Thyroid gland (tissue), 4 donors: ENCODE results near the gene KRT14. TPM values are rescaled to one million over a fixed set of nuclear protein-coding genes. Genes with fewer than 3 reads are reported as not detected.

ENCODE experiments used
- DNase-seq, 2 donors: peaks; one replicate each; pipeline ENCODE4 v3.0.0-alpha.2; 2019
- H3K27ac ChIP-seq, 3 donors: fragments of 200-600 bp; sonication (generic); 1 replicate in 2 of 3; 2 replicates in 1 of 3; pipeline ENCODE4 v1.5.1; 2016 to 2019; ENCODE audit warnings: mild to moderate bottlenecking in 1 of 3, moderate library complexity in 1 of 3
- H3K27me3 ChIP-seq: fragments of 200-600 bp; sonication (generic); one replicate; pipeline ENCODE4 v1.5.1; 2019
- H3K36me3 ChIP-seq, 2 donors: fragments of 200-600 bp; sonication (generic); one replicate each; pipeline ENCODE4 v1.5.1; 2016 to 2019
- H3K4me1 ChIP-seq, 2 donors: fragments of 200-600 bp; sonication (generic); one replicate each; pipeline ENCODE4 v1.5.1; 2017 to 2019
- H3K4me3 ChIP-seq, 3 donors: fragments of 200-600 bp; sonication (generic); replicated peaks in 1 of 3; 1 replicate in 2 of 3; 2 replicates in 1 of 3; pipeline ENCODE4 v1.5.1; 2016; ENCODE audit warnings: mild to moderate bottlenecking in 1 of 3
- H3K9me3 ChIP-seq: fragments of 200-600 bp; sonication (generic); one replicate; pipeline ENCODE4 v1.5.1; 2017
- POLR2A ChIP-seq, 2 donors: fragments of 450-650 bp; IDR thresholded peaks; one replicate each; pipeline ENCODE4 v1.6.1; 2017; ENCODE audit warnings: antibody characterized with exemption in 2 of 2, mild to moderate bottlenecking in 2 of 2, moderate library complexity in 1 of 2
- WGBS, 2 donors: methylation state at CpG; one replicate each; pipeline ENCODE4 v1.1.5; 2017; 5-methylcytosine and 5-hydroxymethylcytosine counted together
- intact Hi-C: fragments of 100-400 bp; cut with DNase I; formaldehyde crosslinking; loops from one replicate; pipeline ENCODE4 v1.15.1; 2023
- total RNA-seq, 4 donors: library from RNA; depleted of rRNA; stranded (reverse); fragments of >200 nt; gene quantifications; one replicate each; pipeline ENCODE4 v1.2.3, GENCODE V29; 2016
- TF ChIP-seq, protein P1 (sequence below), 6 experiments: fragments of 200-600 bp in 3 of 6; fragments of 450-650 bp in 3 of 6; sonication (generic) in 3 of 6; IDR thresholded peaks; one replicate each; pipeline ENCODE4 v1.5.1; 2016 to 2019; ENCODE audit warnings: antibody characterized with exemption in 6 of 6, mild to moderate bottlenecking in 2 of 6, inconsistent platforms in 1 of 6, moderate library complexity in 1 of 6

Gene KRT14
- total RNA-seq, 4 donors from 2014 or later, result 0.22 to 12.4 TPM; not detected in 2

DNA sequence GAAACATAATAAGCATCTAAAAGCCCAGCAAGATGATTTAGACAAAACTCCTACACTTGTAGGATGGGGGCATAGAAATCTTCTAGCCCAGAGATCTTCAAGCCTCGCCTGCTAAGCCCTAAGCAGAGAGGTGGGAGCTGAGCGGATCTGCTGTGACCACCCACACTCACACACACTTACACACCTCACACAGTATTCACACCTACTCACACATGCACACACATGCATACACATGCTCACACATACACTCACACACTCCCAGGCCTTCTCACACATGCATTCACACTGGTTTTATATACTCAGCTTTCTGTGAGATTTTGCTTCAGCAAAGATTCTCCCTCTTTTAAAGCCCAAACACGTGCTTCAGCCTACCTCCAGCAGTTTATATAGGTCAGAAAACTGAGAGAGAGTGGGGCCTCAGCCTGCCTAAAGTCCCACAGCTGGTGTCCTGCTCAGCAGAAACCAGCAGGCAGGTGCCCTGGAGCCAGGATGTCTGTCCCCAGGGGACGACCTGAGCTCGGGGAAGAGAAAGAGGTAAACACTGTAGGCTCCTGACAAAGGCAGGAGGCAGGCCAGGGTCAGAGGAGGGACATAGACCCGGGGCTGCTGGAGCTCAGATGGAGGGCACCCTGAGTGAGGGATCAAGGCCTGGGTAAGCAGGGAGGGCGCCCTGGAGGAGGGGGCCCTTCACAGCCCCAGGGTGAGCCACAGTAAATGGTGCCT lies 46.6 kb downstream of the KRT14 start:
- no peak for DNase-seq
- intact Hi-C loops, result no loop called here
- 60 to 73% methylated on average over 7 of the region's 7 CpGs for WGBS, 2 donors

GRCh38 chr17:41539071-41539492 lies 47.6 kb downstream of the KRT14 start:
- no peak for DNase-seq
- TF ChIP-seq POLR2A (IDR thresholded peaks at IDR 0.05), result no peak
- TF ChIP-seq, protein P1, sequence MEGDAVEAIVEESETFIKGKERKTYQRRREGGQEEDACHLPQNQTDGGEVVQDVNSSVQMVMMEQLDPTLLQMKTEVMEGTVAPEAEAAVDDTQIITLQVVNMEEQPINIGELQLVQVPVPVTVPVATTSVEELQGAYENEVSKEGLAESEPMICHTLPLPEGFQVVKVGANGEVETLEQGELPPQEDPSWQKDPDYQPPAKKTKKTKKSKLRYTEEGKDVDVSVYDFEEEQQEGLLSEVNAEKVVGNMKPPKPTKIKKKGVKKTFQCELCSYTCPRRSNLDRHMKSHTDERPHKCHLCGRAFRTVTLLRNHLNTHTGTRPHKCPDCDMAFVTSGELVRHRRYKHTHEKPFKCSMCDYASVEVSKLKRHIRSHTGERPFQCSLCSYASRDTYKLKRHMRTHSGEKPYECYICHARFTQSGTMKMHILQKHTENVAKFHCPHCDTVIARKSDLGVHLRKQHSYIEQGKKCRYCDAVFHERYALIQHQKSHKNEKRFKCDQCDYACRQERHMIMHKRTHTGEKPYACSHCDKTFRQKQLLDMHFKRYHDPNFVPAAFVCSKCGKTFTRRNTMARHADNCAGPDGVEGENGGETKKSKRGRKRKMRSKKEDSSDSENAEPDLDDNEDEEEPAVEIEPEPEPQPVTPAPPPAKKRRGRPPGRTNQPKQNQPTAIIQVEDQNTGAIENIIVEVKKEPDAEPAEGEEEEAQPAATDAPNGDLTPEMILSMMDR (IDR thresholded peaks at IDR 0.05), result no peak
- no peak overlapping the region for H3K27ac ChIP-seq
- H3K4me1 ChIP-seq, result no peaks in the 10 kb centered on the region
- H3K9me3 ChIP-seq, result no peaks in the 10 kb centered on the region
- no peaks in the 10 kb centered on the region for H3K36me3 ChIP-seq
- H3K4me3 ChIP-seq, result no peak overlapping the region
- WGBS, 2 donors, result 73 to 85% methylated on average over 2 to 5 of the region's 5 CpGs
- intact Hi-C loops, result no loop called here
- H3K27me3 ChIP-seq, result no peaks in the 10 kb centered on the region

More for the DNA sequence above, 46.6 kb downstream of the KRT14 start:
- Histone ChIP-seq H3K4me3 (no peak overlapping the region), H3K36me3 (no peaks in the 10 kb centered on the region), H3K27ac (no peak overlapping the region), H3K27me3 (no peaks in the 10 kb centered on the region), H3K4me1 (no peaks in the 10 kb centered on the region), H3K9me3 (no peaks in the 10 kb centered on the region)
- TF ChIP-seq, protein P1 (IDR thresholded peaks at IDR 0.05), result no peak
- TF ChIP-seq POLR2A (IDR thresholded peaks at IDR 0.05), result no peak

DNA sequence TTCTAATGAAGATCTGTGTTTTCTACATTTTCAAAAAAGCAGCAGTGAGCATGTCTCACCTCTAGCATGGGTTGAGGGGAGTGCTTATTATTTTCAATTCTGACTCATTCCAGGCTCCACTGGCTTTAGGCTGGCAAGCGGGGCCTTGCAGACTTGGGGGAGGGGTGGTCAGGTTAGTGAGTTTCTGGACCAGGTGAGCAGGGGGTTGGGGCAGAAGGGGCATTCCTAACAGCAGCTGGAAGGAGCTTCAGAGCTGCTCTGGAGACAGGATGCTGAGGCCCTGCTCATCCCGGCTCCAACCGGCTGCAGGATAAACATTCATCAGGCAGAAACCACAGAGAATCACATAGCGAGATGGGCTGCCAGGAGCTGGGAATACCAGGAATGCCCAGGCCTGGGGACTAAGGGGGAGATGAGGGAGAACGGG lies 48.1 kb downstream of the KRT14 start:
- Histone ChIP-seq H3K4me1 (no peaks in the 10 kb centered on the region), H3K27me3 (no peaks in the 10 kb centered on the region), H3K27ac (no peak overlapping the region), H3K9me3 (no peaks in the 10 kb centered on the region), H3K36me3 (no peaks in the 10 kb centered on the region), H3K4me3 (no peak overlapping the region)
- no peak for TF ChIP-seq POLR2A (IDR thresholded peaks at IDR 0.05)
- TF ChIP-seq, protein P1 (IDR thresholded peaks at IDR 0.05), result no peak
- 68 to 80% methylated on average over 5 of the region's 5 CpGs for WGBS, 2 donors
- intact Hi-C loops, result no loop called here
- no peak for DNase-seq

- Histone ChIP-seq H3K27ac (no peak overlapping the region), H3K36me3 (no peaks in the 10 kb centered on the region), H3K4me3 (no peak overlapping the region), H3K9me3 (no peaks in the 10 kb centered on the region), H3K27me3 (no peaks in the 10 kb centered on the region), H3K4me1 (no peaks in the 10 kb centered on the region)
- intact Hi-C loops, result no loop called here
- no peak for DNase-seq
- TF ChIP-seq, protein P1 (IDR thresholded peaks at IDR 0.05), result no peak
- TF ChIP-seq POLR2A (IDR thresholded peaks at IDR 0.05), result no peak
- WGBS, 2 donors, result 86 to 92% methylated on average over 9 of the region's 9 CpGs
These were observed 48.7 kb downstream of the KRT14 start for GRCh38 chr17:41537990-41538389.

- 89 to 92% methylated on average over 7 of the region's 7 CpGs for WGBS, 2 donors
- no peaks in the 10 kb centered on the region for H3K9me3 ChIP-seq
- DNase-seq, result no peak
- H3K36me3 ChIP-seq, result no peaks in the 10 kb centered on the region
- no peaks in the 10 kb centered on the region for H3K27me3 ChIP-seq
- intact Hi-C loops, result no loop called here
- H3K4me1 ChIP-seq, result no peaks in the 10 kb centered on the region
- TF ChIP-seq, protein P1 (IDR thresholded peaks at IDR 0.05), result no peak
- no peak for TF ChIP-seq POLR2A (IDR thresholded peaks at IDR 0.05)
- H3K27ac ChIP-seq, result no peak overlapping the region
- H3K4me3 ChIP-seq, result no peak overlapping the region
These were observed 49.1 kb downstream of the KRT14 start for GRCh38 chr17:41537614-41537954.
